HG02798 (cell line): ENCODE data around the gene PI4KB.
A peak's percentile ranks its signal among the peaks of the same experiment; 100 is the strongest.

Source experiments
- ATAC-seq: cut with Tn5 transposase; IDR thresholded peaks from one replicate; pipeline ENCODE4 v1.9.1; 2021; ENCODE audit warnings: mild to moderate bottlenecking; ENCODE audit not compliant: unreplicated experiment, poor library complexity

The PI4KB gene

GRCh38 chr1:151313501-151313900 lies 13.7 kb downstream of the PI4KB start:
- no peak for ATAC-seq

DNA sequence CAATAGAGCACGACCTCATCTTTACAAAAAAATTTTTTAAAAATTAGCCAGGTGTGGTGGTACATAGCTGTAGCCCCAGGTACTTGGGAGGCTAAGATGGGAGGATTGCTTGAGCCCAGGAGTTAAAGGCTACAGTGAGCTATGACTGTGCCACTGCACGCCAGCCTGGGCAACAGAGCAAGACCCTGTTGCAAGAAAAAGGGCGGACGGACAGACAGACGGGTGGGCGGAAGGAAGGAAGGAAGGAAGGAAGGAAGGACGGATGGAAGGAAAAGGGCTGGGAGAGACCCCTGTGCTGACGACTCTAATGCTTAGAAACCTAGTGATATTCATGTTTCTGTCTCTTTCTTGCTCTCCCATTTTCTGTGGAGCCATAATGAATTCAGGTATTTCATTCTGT lies 14.4 kb downstream of the PI4KB start:
- no peak for ATAC-seq

DNA sequence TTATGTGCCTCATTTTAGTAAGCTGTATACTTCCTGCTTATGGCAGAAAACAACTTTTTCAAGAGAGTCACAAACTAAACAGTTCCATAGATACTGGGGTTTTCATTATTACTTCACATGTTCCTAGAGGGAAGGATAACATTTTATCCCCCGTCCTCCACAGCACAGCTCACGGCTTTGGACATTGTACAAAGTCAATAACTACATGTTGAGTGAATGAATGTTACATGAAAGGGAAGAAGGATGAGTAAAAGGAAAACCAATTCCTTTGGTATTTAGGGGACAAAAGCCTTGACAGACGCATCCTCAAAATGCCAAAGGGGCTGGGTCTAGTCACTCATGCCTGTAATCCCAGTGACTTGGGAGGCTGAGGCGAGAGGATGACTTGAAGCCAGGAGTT lies 14.8 kb downstream of the PI4KB start:
- no peak for ATAC-seq

- ATAC-seq: peak; percentile 49
Observed at GRCh38 chr1:151311589-151312331, 15.5 kb downstream of the PI4KB start.

DNA sequence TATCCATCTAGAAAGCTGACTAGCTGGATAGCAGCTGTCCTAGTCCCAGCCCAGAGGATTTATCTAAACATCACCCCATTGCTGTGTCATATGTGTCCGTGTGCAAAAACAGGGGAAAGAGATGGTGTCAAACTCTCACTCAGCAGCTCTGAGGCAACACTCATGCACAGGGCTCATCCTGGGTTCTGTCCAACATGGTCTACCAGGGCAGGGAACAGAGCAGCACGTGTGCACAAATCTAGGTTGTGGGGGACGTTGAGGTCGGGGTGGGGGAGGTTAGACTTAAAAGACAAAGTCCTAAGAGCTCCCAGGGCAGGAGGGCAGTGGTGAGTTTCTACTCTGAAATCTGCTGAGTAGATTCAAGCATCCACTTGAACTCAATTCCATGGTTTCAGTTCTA lies 16.2 kb downstream of the PI4KB start:
- ATAC-seq: no peak

GRCh38 chr1:151309811-151310323 lies 17.3 kb downstream of the PI4KB start:
- ATAC-seq: no peak

GRCh38 chr1:151294742-151295462 lies 32.3 kb downstream of the PI4KB start:
- ATAC-seq: no peak

- ATAC-seq: no peak
Observed at GRCh38 chr1:151293093-151293492, 34.1 kb downstream of the PI4KB start.

- no peak for ATAC-seq
Observed at GRCh38 chr1:151292207-151293030, 34.8 kb downstream of the PI4KB start.

DNA sequence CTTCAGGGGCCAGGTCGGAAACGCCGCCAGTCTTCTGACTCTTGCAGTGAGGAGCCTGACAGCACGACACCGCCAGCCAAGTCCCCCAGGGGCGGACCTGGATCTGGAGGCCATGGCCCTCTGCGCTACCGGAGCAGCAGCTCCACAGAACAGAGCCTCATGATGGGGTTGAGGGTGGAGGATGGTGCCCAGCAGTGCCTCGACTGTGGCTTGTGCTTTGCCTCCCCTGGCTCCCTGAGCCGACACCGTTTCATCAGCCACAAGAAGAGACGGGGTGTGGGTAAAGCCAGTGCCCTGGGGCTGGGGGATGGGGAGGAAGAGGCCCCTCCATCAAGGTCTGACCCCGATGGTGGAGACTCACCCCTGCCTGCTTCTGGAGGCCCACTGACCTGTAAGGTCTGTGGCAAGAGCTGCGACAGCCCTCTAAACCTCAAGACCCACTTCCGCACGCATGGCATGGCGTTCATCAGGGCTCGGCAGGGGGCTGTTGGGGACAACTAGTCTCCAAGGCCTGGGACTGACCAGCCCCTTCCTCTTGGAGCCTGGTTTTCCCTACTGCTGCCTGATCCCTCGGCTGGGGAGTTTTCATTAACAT lies 36.4 kb downstream of the PI4KB start:
- ATAC-seq: no peak

DNA sequence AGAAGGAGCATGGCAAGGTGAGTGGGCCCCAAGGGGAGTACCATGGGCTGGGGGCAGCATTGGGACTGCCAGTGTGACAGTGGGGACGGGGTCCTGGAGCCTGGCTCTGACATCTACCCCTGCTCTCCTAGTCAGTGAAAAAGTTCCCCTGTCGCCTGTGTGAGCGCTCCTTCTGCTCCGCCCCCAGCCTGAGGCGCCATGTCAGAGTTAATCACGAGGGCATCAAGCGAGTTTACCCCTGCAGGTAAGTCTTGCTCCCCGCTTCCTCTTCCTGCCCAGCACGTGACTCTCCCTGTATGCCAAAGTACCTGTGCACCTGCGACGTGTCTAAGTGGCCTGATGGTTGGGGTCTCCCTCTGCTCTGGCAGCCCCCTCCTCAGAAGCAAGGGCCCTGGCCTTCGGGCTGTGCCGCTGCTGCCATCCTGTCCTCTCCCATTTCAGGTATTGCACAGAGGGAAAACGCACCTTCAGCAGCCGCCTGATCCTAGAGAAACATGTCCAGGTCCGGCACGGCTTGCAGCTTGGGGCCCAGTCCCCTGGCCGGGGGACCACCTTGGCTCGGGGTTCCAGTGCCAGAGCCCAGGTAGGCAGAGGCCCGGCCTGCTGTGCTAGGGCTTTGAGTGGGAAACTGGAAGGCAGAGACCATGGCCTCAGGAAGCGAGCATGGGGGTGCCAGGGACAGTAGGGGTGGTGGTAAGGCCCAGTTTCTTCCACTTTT lies 37.1 kb downstream of the PI4KB start:
- no peak for ATAC-seq

- ATAC-seq: no peak
Observed at GRCh38 chr1:151289080-151289935, 37.9 kb downstream of the PI4KB start.

DNA sequence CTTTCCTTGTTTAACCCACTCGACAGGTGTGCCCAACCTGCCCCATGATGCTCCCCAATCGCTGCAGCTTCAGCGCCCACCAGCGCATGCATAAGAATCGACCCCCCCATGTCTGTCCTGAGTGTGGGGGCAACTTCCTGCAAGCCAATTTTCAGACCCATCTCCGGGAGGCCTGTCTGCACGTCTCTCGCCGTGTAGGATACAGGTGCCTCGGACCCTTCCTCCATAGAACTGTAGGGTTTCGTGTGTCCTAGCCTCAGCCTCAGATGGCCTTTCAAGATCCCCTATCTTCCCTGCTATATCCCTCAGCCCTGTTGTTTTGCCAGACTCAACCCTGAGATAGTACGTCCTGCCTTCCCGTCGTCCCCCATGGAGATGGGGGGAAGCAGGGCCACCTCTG lies 38.7 kb downstream of the PI4KB start:
- ATAC-seq: no peak

GRCh38 chr1:151287767-151288500 lies 39.3 kb downstream of the PI4KB start:
- ATAC-seq: no peak

DNA sequence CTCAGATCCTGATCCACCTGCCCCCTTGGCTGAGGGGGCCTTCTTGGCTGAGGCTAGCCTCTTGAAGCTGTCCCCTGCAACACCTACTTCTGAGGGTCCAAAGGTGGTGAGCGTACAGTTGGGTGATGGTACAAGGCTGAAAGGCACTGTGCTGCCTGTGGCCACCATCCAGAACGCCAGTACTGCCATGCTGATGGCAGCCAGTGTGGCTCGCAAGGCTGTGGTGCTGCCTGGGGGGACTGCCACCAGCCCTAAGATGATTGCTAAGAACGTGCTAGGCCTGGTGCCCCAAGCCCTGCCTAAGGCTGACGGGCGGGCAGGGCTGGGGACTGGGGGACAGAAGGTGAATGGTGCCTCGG lies 39.9 kb downstream of the PI4KB start:
- ATAC-seq: no peak

DNA sequence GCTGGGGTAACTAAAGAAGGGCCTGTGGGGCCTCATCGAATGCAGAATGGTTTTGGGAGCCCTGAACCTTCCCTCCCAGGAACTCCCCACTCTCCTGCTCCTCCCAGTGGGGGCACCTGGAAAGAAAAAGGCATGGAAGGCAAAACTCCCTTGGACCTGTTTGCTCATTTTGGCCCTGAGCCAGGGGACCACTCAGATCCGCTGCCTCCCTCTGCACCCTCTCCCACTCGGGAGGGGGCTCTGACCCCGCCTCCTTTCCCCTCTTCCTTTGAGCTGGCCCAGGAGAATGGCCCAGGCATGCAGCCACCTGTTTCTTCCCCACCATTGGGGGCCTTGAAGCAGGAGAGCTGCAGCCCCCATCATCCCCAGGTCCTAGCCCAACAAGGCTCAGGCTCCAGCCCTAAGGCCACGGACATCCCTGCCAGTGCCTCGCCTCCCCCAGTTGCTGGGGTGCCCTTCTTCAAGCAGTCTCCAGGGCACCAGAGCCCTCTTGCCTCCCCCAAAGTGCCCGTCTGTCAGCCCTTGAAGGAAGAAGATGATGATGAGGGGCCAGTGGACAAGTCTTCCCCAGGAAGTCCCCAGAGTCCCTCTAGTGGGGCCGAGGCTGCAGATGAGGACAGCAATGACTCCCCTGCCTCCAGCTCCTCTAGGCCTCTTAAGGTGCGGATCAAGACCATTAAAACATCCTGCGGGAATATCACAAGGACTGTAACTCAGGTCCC lies 40.4 kb downstream of the PI4KB start:
- ATAC-seq: no peak

DNA sequence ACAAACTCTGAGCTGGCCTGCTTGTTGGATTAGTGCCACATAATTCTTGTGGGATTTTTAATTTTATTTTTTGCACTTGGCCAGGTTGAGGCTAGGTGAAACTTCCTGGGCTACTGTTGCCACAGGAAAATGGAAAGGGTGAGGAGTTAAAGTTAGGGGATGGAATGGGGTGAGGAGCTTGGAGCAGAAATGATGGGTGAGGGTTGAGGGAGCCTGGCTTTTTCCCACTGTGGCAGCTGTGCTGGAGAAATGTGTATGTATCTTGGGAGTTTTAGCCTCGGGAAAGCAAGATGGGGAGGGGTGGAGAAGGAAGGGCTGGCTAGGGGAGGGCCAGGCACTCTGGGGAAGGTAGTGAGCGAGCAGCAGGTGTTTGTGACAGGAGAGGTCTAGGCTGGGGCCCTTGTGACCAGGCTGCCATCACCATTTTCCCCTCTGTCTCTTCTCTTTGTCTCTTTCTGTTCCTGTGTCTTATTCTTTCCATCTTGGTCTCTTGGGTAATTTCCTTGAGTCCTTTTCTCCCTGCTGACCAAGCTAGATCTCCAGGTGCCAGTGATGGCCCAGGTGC lies 43.1 kb downstream of the PI4KB start:
- ATAC-seq: no peak
